MM.1S (cell line): ENCODE data around the gene FASTKD3.
A peak's percentile ranks its signal among the peaks of the same experiment; 100 is the strongest.

Experiments
- DNase-seq: peaks from one replicate; pipeline ENCODE4 v3.0.0-alpha.2; 2015
- H2AFZ ChIP-seq: fragments of 300-600 bp; sonication (generic); 2 replicates; pipeline ENCODE4 v1.6.0; 2016; ENCODE audit warnings: antibody characterized with exemption, low read length
- H3F3A ChIP-seq: fragments of 300-600 bp; sonication (generic); 2 replicates; pipeline ENCODE4 v1.6.1; 2016; ENCODE audit warnings: mild to moderate bottlenecking, antibody characterized with exemption, low read length, moderate library complexity, mixed read lengths; ENCODE audit not compliant: insufficient read depth
- H3K27ac ChIP-seq: fragments of 300-600 bp; sonication (generic); 2 replicates; pipeline ENCODE4 v1.5.1; 2016; ENCODE audit warnings: mild to moderate bottlenecking, low read length
- H3K27me3 ChIP-seq: fragments of 300-600 bp; sonication (generic); replicated peaks from 2 replicates; pipeline ENCODE4 v1.6.0; 2016; ENCODE audit warnings: low read length; ENCODE audit not compliant: insufficient read depth
- H3K36me3 ChIP-seq: fragments of 300-600 bp; sonication (generic); replicated peaks from 2 replicates; pipeline ENCODE4 v1.6.1; 2016; ENCODE audit warnings: mild to moderate bottlenecking, low read length, mixed read lengths; ENCODE audit not compliant: insufficient read depth
- H3K4me1 ChIP-seq: fragments of 300-600 bp; sonication (generic); 2 replicates; pipeline ENCODE4 v1.6.1; 2016; ENCODE audit warnings: low read length, mixed read lengths
- H3K4me2 ChIP-seq: fragments of 300-600 bp; sonication (generic); 2 replicates; pipeline ENCODE4 v1.6.0; 2016; ENCODE audit warnings: low read depth, low read length
- H3K4me3 ChIP-seq: fragments of 300-600 bp; sonication (generic); 2 replicates; pipeline ENCODE4 v1.5.1; 2016; ENCODE audit warnings: low read length, mixed read lengths
- H3K79me2 ChIP-seq: fragments of 300-600 bp; sonication (generic); 2 replicates; pipeline ENCODE4 v1.6.1; 2016; ENCODE audit warnings: mixed run types, low read length, mixed read lengths
- H3K9ac ChIP-seq: fragments of 300-600 bp; sonication (generic); 2 replicates; pipeline ENCODE4 v1.6.1; 2016; ENCODE audit warnings: low read length, mixed read lengths
- H3K9me2 ChIP-seq: fragments of 300-600 bp; sonication (generic); replicated peaks from 2 replicates; pipeline ENCODE4 v1.6.1; 2016; ENCODE audit warnings: mild to moderate bottlenecking, low read length, mixed read lengths; ENCODE audit not compliant: insufficient read depth
- H3K9me3 ChIP-seq: fragments of 300-600 bp; sonication (generic); replicated peaks from 2 replicates; pipeline ENCODE4 v1.6.1; 2016; ENCODE audit warnings: mild to moderate bottlenecking, low read length, mixed read lengths; ENCODE audit not compliant: insufficient read depth
- H4K20me1 ChIP-seq: fragments of 300-600 bp; sonication (generic); 2 replicates; pipeline ENCODE4 v1.6.1; 2016; ENCODE audit warnings: mild to moderate bottlenecking, low read length, moderate library complexity, mixed read lengths; ENCODE audit not compliant: insufficient read depth
- EZH2 ChIP-seq: fragments of 300-600 bp; sonication (generic); optimal IDR thresholded peaks from 2 replicates; pipeline ENCODE3; 2017; ENCODE audit warnings: low read depth, mild to moderate bottlenecking, antibody characterized with exemption, low read length, mixed read lengths
- EZH2phosphoT487 ChIP-seq: fragments of 300-600 bp; sonication (generic); IDR thresholded peaks from 2 replicates; pipeline ENCODE4 v1.6.1; 2018; ENCODE audit warnings: antibody characterized with exemption, low read length
- TF ChIP-seq, protein P1 (sequence below): fragments of 300-600 bp; sonication (generic); IDR thresholded peaks from 2 replicates; pipeline ENCODE4 v1.5.1; 2016; ENCODE audit warnings: antibody characterized with exemption, low read length, mixed read lengths

The FASTKD3 gene

DNA sequence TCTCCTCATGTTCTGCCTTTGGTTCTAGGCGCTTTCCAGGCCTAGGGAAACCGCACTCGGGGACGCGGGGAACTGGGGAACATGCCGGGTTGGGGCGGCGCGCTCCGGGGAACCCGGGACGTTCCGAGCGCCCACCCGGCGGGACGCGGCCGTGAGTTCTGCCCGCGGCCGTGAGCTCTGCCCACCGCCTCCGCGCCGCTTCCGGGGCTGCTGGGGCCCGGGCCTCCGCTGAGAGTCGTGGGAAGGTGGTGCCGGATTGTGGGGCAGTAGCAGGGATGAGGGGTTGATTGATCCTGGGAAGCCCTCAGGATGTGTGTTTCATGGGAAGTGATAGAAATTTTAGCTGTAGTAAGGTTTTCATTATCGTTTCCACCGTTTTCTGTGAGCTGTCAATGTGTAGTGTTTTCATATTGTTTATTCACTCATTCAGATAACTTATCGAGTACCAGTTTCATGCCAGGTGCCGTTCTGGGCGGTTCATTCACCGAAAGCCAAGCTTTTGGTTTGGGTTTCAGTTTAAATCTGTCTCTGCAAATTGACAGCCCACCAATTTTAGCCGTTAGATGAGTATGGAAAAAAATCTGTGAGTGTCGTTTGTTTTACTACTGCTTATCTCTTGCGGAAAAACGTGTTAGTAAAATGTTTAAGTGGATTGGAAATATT lies 774 bp upstream of the FASTKD3 start:
- Histone ChIP-seq H3F3A (peaks cover 48% of the 10 kb centered on the region), H3K9ac (peak overlapping the region; percentile 98), H3K27ac (peak overlapping the region; percentile 92), H3K79me2 (peaks cover 83% of the 10 kb centered on the region), H3K27me3 (no peaks in the 10 kb centered on the region), H3K4me1 (peaks cover 34% of the 10 kb centered on the region), H3K4me3 (peak overlapping the region; percentile 92), H4K20me1 (peaks cover 8% of the 10 kb centered on the region), H3K36me3 (peaks cover 4% of the 10 kb centered on the region; the same call in 1 of the 2 replicates), H3K9me2 (no peaks in the 10 kb centered on the region), H3K4me2 (peak overlapping the region; percentile 88), H3K9me3 (no peaks in the 10 kb centered on the region), H2AFZ (peak overlapping the region; percentile 40)
- TF ChIP-seq, protein P1, sequence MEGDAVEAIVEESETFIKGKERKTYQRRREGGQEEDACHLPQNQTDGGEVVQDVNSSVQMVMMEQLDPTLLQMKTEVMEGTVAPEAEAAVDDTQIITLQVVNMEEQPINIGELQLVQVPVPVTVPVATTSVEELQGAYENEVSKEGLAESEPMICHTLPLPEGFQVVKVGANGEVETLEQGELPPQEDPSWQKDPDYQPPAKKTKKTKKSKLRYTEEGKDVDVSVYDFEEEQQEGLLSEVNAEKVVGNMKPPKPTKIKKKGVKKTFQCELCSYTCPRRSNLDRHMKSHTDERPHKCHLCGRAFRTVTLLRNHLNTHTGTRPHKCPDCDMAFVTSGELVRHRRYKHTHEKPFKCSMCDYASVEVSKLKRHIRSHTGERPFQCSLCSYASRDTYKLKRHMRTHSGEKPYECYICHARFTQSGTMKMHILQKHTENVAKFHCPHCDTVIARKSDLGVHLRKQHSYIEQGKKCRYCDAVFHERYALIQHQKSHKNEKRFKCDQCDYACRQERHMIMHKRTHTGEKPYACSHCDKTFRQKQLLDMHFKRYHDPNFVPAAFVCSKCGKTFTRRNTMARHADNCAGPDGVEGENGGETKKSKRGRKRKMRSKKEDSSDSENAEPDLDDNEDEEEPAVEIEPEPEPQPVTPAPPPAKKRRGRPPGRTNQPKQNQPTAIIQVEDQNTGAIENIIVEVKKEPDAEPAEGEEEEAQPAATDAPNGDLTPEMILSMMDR, result no peak
- TF ChIP-seq EZH2, result no peak
- no peak for TF ChIP-seq EZH2phosphoT487
- peak; percentile 74 for DNase-seq

DNA sequence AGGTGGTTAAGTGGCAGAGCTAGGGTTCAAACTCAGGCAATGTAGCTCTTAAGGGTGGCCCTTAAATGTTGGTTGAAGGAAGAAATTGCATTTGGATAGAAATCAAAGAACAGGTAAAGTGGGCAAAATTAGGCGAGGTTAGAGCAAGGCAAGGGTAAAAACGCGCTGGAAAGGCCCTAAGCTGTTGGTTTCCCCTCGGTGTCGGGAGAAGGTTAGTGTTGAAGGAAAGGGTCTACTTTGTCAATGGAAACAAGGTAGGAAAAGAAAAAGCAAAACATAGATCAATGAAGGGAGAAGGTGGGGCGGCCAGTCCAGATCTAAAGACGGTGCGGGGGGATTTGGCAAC lies 431 bp downstream of the FASTKD3 start:
- TF ChIP-seq EZH2phosphoT487, result no peak
- TF ChIP-seq EZH2, result no peak
- TF ChIP-seq, protein P1, result no peak
- Histone ChIP-seq H2AFZ (peak overlapping the region; percentile 76), H4K20me1 (no peaks in the 10 kb centered on the region), H3K9ac (peak overlapping the region; percentile 98), H3K4me2 (peak overlapping the region; percentile 78), H3K9me2 (no peaks in the 10 kb centered on the region), H3K36me3 (no peaks in the 10 kb centered on the region; the same call in 1 of the 2 replicates), H3F3A (peaks cover 42% of the 10 kb centered on the region), H3K79me2 (peaks cover 74% of the 10 kb centered on the region), H3K4me1 (peaks cover 24% of the 10 kb centered on the region), H3K4me3 (peak overlapping the region; percentile 92), H3K9me3 (no peaks in the 10 kb centered on the region), H3K27ac (peak overlapping the region; percentile 92; the same call in 1 of the 2 replicates), H3K27me3 (no peaks in the 10 kb centered on the region)
- DNase-seq, result no peak

DNA sequence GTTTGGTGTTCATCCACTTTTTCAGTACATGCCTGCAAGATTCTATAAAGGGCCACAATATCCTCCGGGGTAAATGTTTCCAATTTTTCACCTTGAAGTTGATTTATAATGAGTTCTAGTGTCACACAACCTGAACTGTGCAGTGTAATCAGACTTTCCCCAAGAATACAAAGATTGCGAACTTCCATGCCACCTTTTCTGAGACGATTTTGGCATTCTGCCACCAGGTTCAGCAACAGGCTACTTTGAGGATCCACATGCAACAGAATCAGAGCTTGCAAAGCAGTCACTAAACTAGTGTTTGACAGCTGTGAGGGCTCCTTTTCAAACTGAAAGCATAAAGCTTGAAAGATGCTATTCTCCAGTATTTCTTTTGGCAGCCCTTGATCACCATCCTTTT lies 1.6 kb downstream of the FASTKD3 start:
- DNase-seq, result no peak
- peaks cover 66% of the 10 kb centered on the region for H3K79me2 ChIP-seq
- H4K20me1 ChIP-seq, result no peaks in the 10 kb centered on the region
- H3K27ac ChIP-seq, result no peak overlapping the region
- H2AFZ ChIP-seq, result no peak overlapping the region
- TF ChIP-seq, protein P1, result no peak
- no peak for TF ChIP-seq EZH2
- TF ChIP-seq EZH2phosphoT487, result no peak
- H3K4me2 ChIP-seq, result peak overlapping the region; percentile 78; the same call in 1 of the 2 replicates
- H3K36me3 ChIP-seq, result no peaks in the 10 kb centered on the region; the same call in 1 of the 2 replicates
- H3K9ac ChIP-seq, result no peak overlapping the region
- H3K9me2 ChIP-seq, result no peaks in the 10 kb centered on the region
- no peaks in the 10 kb centered on the region for H3K27me3 ChIP-seq
- H3F3A ChIP-seq, result peaks cover 30% of the 10 kb centered on the region
- no peak overlapping the region for H3K4me3 ChIP-seq
- H3K9me3 ChIP-seq, result no peaks in the 10 kb centered on the region
- peaks cover 16% of the 10 kb centered on the region for H3K4me1 ChIP-seq
